HCEC 1CT (cell line): ENCODE measurements around the gene CAB39.

ENCODE experiments used
- DNase-seq: peaks from one replicate; pipeline ENCODE4 v3.0.0-alpha.2; 2017

Gene CAB39

GRCh38 chr2:230758566-230759480, 46.2 kb downstream of the CAB39 start:
- peak; percentile 81 for DNase-seq

GRCh38 chr2:230759481-230760167, 47.0 kb downstream of the CAB39 start:
- no peak for DNase-seq

DNA sequence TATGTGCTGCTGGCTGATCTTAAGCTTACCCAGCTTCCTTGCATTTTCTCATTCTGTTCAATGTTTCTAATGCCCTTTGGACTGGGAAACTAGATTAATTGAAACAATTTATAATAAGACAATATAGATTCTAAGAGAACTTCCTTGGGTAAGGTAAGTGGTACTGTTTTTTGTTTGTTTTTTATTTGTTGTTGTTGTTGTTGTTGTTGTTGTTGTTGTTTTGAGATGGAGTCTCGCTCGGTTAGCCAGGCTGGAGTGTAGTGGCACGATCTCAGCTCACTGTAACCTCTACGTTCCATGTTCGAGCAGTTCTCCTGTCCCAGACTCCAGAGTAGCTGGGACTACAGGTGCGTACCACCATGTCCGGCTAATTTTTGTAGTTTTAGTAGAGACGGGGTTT, 49.1 kb downstream of the CAB39 start:
- DNase-seq: no peak

DNA sequence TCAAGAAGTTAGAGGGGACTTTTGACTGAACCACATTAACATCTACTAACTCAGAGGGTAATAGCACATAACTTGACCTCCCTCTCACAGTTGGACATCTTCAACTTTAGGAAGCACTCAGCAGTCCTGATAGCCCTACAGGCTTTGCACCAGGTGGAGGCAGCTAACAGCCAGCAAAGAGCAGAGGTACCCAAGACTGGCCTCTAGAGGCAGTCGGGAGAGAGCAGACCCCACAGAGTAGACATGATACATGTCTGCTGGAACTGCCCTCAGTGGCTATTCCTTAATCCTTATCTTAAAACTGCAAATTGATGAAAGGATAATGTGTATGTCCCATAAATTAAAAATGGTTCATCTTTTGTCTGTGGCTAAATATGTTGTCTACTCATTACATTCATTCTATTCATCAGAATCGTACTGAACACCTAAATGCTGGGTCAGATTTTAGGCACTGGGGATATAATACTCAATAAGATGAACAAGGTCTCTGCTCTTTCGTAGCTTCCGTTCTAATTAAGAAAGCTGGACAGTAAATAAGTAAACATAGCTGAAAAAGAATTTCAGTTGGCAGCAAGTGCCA, 49.8 kb downstream of the CAB39 start:
- peak; percentile 65 for DNase-seq

- no peak for DNase-seq
Observed at GRCh38 chr2:230764346-230764745, 51.7 kb downstream of the CAB39 start.

GRCh38 chr2:230765611-230766300, 53.1 kb downstream of the CAB39 start:
- DNase-seq: no peak

GRCh38 chr2:230767862-230768388, 55.3 kb downstream of the CAB39 start:
- no peak for DNase-seq

GRCh38 chr2:230770804-230771203, 58.2 kb downstream of the CAB39 start:
- DNase-seq: no peak

DNA sequence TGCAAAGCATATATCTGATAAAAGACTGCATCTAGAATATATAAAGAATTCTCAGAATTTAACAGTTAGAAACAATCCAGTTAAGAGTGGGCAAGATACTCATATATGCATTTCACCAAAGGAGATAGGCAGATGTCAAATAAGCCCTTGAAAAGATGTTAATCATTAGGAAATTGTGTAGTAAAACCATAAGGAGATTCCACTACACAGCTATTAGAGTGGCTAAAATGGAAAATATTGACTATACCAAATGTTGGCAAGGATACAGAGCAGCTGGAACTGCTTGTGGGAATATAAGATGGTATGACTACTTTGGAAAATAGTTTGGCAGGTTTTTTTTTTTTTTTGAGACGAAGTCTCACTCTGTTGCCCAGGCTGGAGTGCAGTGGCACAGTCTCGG, 59.5 kb downstream of the CAB39 start:
- DNase-seq: no peak

DNA sequence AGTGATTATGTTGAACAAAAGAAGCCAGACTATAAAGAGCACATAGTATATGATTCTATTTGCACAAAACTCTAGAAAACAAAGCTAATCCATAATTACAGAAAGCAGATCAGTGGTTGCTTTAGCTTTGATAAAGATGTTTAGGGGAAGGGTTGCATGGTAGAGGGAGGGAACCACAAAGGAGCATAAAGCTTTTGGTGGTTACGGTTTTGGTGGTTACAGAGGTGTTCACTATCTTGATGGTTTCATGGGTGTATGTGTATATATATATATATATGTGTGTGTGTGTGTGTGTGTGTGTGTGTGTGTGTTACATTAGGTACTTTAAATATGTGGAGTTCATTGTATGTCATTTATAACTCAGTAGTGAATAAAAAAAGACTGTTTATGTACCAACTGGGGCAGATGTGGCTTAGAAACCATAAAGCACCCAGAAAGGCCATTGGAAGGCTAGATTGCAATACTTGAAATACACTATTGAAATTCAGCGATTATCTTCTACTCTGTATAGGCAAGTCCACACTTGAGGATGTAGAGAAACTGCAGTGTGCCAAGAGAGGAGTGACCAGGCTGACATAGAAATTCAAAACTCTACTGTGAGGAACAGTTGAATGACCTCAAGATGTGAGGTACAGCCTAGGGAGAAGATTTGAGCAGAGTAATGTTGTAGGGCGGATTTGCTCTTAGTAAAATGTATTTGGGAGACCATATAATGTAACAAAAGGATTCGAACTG, 60.6 kb downstream of the CAB39 start:
- no peak for DNase-seq

- peak; percentile 95 for DNase-seq
Observed at GRCh38 chr2:230774348-230774951, 61.8 kb downstream of the CAB39 start.

- no peak for DNase-seq
Observed at GRCh38 chr2:230775737-230776136, 63.1 kb downstream of the CAB39 start.

GRCh38 chr2:230777721-230778120, 65.1 kb downstream of the CAB39 start:
- DNase-seq: peak; percentile 47

- no peak for DNase-seq
Observed at GRCh38 chr2:230778350-230779063, 65.9 kb downstream of the CAB39 start.

- DNase-seq: no peak
Observed at GRCh38 chr2:230779126-230779525, 66.5 kb downstream of the CAB39 start.

DNA sequence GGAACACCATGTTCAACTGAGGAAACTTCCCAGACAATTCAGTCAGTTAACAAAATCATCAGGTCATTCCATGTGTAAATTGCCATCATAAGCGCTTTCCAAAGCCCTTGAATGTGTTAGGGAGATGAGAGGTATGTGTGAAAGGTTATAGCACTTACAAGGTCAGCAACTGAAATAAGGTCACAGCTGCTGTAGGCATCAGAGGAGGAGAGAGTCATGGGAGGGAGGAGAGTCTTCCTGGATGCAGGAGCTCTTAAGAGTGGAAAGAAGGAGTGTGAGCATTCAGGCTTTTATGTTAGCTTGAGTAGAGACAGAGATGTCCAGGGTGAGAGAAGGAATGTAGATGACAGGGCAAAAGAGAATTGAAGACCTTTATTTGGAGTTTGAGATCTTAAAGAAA, 67.0 kb downstream of the CAB39 start:
- DNase-seq: no peak

DNA sequence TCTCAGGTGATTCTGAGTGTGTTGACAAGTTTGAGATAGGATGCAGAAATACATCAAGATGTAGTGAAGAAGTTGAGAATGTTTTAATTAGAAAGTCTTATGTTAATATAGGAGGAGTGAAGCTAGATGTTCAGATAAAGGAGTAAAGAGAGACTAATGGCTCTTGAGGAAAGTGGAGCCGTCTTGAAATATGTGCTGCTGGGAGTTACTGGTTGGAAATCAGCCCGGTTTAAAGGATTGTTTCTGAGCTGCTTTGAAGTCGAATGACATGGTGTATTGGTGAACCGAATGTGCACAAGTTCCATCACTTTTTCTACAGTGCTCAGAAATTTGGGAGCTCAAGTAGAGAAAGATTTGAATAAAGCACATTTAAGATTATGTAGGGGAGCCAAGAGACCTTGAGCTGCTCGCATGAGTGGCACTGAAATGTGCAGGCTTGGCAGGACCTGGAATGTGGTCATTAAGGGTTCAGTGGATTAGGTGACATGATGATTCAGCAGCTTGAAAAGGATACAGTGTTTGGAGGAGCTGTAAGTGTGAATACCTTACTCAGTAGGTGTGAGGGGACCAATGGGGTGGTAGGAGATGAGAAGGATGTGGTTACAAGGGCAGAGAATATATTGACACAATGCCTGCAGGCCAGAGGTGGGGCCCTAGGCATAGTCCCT, 68.6 kb downstream of the CAB39 start:
- no peak for DNase-seq

DNA sequence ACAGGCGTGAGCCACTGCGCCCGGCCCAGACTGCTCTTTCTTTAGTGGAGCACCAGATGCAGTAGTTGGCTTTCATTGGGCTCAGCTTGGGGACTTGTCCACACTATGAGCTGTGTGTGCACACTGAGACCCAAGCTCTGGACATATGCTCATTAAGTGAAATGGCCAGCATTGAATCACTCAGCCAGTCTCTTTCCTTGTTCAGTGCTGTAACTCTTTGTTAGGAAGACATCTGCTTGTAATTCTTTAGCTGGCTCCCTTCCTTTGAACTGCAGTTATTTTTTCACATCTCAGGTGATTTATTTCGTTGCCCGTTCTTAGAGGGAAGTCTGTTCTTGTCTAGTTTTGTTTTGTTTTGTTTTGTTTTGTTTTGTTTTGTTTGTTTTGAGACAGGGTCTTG, 70.5 kb downstream of the CAB39 start:
- no peak for DNase-seq

- DNase-seq: no peak
Observed at GRCh38 chr2:230784795-230785194, 72.2 kb downstream of the CAB39 start.

DNA sequence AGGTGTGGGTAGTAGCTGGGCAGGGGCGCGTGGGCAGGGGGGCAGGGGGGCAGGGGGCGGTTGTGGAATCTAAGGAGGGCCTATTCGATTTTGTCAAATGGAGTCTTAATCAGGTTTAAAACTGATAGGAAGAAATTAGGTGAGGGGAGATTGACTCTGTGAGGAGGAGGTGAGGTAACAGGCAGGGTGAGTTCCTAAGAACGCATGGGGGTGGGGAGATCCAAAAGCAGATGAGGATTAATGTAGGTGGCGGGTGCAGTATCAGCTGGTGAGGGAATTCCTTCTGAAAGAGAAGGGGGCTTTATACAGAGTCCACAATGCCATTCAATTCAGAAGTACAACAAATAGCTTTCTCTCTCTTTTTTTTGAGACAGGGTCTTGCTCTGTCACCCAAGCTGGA, 72.7 kb downstream of the CAB39 start:
- no peak for DNase-seq

- no peak for DNase-seq
Observed at GRCh38 chr2:230787101-230787500, 74.5 kb downstream of the CAB39 start.
